ENCODE results near the gene F5.
"Not testable (repeated sequence)": the region's sequence is repeated elsewhere in the genome, so short reads cannot be mapped to it uniquely, and the experiment has no call there.

Gene F5

GRCh38 chr1:169511316-169512005, 74.8 kb downstream of the F5 start:
- no peak for DNase-seq (ENCODE audit: low read depth in 2 of 2)

DNA sequence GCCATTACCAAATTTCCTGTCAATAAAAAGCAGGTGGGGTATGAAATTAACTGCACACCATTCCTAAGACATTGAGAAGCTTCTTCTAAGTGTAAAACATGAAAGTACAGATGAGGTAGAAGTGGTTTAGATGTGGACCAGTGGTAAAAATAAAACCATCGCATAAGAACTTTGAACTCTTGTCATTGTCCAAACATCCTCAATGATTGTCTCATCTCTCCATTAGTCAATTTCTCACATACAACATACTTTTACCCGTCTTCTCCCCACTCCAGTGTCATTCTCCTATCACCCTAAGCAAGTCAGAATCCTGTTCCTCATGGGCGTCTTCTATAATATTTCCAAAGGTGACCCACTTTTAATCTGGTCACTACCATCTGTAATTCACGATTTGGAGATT, 76.2 kb downstream of the F5 start:
- no peak for DNase-seq (ENCODE audit: low read depth in 2 of 2)

DNA sequence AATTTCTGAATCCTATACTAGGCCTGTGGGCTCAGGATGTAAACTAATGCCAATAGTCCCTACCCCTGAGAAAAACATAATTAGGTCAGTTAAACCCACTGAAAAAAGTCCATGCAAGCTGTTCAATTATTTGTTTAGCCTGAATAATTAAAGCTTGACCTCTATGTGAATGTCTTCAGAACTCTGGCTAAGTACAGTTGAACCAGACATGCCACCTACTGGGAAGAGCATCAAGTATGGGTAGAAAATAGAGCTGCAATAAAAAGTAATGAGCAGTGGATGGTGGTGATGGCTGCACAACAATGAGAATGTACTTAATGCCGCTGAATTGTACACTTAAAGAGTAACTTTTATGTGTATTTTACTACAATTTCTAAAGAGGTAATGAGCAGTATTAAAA, 76.9 kb downstream of the F5 start:
- no peak for DNase-seq (ENCODE audit: low read depth in 2 of 2)

DNA sequence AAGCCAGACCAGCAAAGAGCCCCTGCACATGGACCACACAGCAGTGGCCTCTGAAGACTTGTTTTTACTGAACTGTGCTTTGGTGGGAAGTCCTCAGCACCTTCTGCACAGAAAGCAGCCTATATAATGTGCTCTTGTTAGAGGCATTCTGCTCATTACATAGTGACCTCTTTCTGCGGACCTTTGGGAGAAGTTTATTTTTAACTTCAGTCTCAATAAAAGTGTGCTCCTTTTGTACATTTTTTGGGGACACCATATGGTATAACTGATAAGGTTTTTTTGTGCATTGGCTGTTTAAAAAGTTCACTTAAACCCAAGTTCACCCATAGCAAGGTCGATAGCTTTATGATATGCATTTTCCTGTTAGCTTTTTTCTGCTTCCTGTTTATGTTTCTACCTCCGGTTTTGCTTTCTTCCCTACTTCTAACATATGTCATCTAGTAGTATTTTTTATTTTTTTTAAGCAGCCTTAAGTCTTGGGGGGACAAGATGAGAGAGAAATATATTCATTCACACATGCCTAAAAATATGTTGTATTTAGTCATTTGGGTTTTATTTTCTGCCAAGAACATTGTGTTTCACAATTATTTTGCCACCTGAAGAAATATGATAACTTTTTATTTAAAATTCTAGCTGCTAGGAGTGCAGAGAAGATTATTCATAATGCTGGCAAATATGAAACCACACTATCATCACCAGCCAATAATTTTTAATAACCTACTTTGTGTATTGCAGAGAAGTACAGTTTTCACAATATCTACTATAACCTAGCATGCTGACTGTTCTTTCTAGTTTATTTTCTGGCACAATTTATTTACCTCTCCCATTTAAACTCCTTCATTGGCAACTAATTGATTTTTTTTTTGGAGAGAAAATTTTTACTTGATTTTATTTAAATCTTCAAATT, 77.6 kb downstream of the F5 start:
- DNase-seq (ENCODE audit: low read depth in 2 of 2): no peak

- DNase-seq (ENCODE audit: low read depth in 2 of 2): no peak
These were observed 78.9 kb downstream of the F5 start for GRCh38 chr1:169507413-169507812.

DNA sequence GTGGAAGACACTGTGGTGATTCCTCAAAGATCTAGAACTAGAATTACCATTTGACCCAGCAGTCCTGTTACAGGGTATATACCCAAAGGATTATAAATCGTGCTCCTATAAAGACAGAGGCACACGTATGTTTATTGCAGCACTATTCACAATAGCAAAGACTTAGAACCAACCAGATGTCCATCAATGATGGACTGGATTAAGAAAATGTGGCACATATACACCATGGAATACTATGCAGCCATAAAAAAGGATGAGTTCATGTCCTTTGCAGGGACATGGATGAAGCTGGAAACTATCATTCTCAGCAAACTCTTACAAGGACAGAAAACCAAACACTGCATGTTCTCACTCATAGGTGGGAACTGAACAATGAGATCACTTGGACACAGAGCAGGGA, 82.7 kb downstream of the F5 start:
- not testable (repeated sequence) for DNase-seq (ENCODE audit: low read depth in 2 of 2)

DNA sequence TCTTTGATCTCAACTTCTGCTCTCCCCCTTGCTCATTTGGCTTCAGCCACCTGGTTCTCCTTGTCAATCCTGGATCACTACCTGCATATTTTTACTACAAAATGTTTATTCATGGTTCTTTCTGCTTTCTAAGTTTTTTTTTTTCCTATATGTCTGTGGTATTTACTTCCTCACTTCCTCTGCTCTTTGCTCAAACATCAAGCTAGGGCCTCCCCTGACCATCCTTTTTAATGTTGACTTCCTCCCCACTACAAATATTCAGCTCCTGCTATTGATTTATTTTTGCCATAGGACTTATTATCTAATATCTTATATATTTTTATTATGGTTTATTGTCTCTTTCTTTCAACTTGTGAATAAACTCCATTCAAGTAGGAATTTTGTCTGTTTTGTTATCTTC, 86.5 kb downstream of the F5 start:
- no peak for DNase-seq (ENCODE audit: low read depth in 2 of 2)

DNA sequence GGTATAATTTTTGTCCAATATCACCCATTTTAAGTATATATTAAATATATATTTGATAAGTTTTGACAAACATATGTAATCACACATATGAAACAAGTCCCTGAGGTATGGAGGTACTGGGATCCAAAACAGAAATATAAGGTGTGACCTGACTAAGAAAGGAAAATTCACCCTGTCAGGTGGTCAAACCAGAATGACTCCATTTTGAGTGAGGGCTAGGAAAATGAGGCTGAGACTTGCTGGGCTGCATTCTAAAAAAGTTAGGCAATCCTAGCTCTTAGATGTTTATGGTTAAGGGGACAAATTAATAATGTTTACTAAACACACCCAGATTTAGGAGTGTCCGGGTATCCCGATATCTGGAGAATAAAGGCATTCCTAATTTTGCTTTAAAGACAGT, 89.0 kb downstream of the F5 start:
- DNase-seq (ENCODE audit: low read depth in 2 of 2): no peak

DNA sequence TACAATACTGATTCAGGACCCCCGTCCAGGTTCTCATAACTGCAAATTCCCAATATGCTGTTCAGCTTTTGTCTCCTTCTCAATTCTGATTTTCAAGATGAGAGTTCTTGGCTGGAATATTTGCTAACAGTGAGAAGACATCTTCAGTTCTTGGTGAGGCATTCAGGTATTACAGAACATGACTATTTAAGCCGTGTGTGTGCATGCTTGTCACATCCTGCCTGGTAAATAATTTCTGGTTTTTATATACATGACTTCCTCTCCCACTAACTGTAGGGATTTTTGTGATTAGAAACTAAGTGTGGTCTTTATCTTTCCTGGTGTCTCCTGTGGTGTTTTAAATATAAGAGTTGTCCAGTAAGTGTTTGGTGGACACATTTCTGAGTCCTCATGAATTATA, 90.4 kb downstream of the F5 start:
- no peak for DNase-seq (ENCODE audit: low read depth in 2 of 2)

DNA sequence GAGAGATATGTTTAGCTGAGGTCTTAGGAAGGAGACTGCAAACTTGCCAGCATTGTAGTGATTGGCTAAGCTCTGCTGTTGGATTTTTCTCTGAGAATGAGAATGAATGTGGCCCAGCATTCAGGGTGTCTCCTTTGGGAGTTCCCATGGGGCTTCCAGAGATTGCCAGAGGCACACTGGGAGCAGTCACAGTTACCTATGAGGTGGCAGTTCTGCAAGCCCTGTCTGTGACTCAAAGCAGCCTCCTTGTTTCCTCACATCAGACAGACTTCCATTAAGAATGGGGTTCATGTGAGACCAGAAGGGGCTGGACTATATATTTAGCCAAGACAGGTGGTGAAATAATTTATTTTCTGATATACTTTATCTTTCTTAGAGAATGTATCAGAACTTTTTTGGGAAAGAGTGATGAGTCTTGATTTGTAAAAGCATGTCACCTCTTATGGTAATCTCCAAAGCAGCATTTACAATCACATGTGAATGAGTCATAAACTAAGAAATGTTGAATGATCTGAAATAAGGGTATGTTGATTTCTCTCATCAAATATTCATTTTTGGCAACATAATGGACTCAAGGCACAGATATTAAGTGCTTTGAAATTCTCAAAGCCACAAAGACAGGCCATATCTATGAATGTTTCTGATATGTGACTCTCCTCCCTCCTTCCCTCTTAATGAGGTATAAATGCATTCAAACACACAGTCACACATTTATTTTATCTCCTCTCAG, 91.1 kb downstream of the F5 start:
- DNase-seq (ENCODE audit: low read depth in 2 of 2): no peak

DNA sequence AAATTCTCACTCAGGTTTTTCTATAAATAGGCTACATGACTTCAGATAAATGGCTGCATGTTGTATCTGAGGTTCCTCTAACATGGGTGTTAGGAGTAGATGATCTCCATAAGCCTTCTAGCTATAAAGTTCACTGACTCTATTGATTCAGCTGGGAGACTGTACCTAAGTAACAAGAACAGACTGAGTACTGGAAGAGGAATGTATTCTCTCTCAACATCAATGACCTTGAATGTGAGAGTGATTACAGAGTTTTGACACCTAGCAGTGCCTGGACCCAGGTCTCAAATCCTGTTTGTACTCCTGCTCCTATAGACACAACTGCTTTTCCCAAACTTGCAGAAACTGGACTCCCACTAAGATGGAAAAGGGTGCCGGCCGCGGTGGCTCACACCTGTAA, 91.9 kb downstream of the F5 start:
- DNase-seq (ENCODE audit: low read depth in 2 of 2): no peak

DNA sequence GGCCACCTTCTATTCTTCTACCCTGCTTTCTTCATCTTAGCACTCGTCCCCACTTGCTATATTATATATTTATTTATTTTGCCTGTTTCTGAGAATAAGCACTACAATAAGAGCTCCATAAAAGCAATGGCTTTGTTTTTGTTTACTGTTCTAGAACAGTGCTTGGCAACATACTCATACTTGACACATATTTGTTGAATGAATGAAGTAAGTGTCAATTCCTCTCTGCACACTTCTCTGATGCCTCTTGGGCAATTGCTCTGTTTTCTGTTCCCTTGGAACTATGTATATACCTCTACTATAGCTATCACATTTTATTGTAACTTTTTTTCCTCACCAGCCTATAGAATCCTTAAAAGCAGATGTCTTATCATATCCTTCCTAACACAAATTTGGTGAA, 93.0 kb downstream of the F5 start:
- DNase-seq (ENCODE audit: low read depth in 2 of 2): no peak

DNA sequence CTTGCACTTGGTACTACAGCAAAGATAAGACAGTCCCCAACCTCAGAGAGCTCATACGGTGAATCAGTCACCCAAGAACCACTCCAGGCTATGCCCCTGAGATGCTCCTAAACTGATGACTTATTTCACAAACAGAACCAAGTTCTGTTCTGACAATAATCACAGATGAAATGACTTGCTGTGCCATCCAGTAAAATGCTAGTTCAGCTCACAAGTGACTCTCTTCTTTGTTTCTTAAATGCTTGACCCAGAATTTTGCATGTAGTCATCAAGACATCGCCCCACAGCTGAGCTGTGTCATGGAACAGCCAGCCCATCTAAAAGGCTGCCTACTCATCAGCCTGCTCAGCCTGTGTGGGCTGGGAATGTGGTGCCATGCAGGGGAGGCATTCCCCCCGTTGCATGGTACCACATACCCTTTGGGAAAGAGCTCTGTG, 94.4 kb downstream of the F5 start:
- DNase-seq (ENCODE audit: low read depth in 2 of 2): no peak

- no peak for DNase-seq (ENCODE audit: low read depth in 2 of 2)
These were observed 98.1 kb downstream of the F5 start for GRCh38 chr1:169488157-169488556.

GRCh38 chr1:169487561-169487960, 98.7 kb downstream of the F5 start:
- DNase-seq (ENCODE audit: low read depth in 2 of 2): no peak

DNA sequence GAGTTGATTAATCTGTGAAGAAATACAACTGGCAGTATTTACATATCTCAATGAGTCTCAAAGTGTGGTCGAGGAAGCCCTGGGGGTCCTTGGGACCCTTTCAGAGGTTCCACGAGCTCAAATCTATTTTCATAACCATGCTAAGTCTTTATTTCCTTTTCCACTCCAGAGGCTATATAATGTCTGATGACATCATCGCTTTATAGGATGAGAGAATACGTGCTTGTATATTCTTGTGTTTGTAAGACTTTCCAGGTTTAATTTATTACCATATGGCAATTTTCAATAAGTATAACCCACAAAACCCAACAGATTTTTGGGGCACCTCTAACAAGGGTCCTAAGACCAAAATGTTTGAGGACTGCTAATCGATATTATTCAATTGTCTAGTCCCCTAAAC, 99.1 kb downstream of the F5 start:
- DNase-seq (ENCODE audit: low read depth in 2 of 2): no peak

- DNase-seq (ENCODE audit: low read depth in 2 of 2): no peak
These were observed 99.8 kb downstream of the F5 start for GRCh38 chr1:169486281-169487051.

DNA sequence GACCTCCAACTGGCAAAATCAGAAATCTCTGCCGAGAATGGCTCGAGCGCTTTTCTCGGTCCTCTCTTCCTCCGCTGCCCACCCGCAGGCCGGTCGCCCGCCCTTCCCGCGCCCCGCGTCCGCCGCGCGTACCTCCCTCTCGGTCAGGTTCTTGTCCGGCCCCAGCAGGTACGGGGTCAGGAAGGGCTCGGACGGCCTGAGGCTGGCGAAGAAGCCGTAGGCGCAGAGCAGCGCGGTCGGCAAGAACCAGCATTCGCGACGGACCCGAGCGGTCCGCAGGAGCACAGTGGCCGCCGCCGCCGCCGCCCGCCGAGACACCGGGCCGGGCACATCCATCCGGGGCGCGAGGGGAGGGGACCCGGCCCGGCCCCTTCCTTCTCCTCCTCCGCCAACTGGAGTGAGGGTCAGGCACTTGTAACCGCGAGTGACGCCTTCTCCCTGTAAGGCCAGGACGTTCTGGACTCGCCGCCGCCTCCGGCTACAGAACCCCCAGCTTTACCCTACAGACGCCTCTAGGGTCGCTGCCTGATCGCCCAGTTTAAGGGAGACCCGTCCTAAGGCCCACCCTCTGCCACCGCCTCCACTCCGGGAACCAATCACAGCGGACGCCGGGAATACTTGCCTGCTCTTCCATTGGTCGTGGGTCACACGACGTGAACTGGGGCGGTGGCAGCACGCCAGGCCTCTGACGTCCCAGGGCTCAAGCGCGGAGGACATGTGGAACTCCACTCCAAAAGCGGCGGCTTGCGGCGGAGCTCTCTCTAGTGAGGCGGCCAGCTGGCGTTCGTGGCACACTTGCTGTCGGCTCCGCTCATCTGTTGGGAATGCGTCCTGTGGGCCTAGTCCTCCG, 100.6 kb downstream of the F5 start, which contains the start of gene SLC19A2:
SLC19A2 (minus strand) TSS at position 514 of the 850 bp plus-strand sequence; CDS start at position 336, 178 bp downstream.
- DNase-seq (ENCODE audit: low read depth in 2 of 2): peak; percentile 85 to 89

GRCh38 chr1:169484683-169485430, 101.4 kb downstream of the F5 start:
- DNase-seq (ENCODE audit: low read depth in 2 of 2): peak; percentile 15 to 23

DNA sequence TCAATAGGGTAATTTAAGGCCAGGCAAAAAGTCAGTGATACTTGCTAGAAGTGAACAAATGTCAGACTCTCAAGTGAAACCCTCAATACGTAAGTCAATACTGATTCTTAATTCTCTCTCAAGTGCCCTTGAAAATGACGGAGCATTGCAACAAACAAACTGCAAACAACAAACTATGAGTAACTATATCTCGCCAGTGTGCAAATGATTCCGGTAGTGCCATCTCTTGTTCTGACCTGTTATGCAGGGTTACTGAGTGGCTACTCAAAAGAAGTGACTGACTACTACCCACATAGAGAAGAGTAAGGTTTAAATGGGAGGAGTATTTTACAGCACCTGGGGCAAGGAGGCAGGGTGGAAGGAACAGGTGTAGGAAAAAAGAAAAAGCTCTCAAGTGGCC, 102.2 kb downstream of the F5 start:
- DNase-seq (ENCODE audit: low read depth in 2 of 2): no peak

All from stimulated activated CD4-positive, alpha-beta T cell treated with anti-CD3 and anti-CD28 coated beads, Interleukin-1b, Interleukin-23, amount 100 ng/mL, for 4 hours (primary cell).